Stimulated activated CD8-positive, alpha-beta memory T cell treated with anti-CD3 and anti-CD28 coated beads, Interleukin-12 subunit alpha, Interleukin-12 subunit beta, amount 100 ng/mL, for 1 hour (primary cell): ENCODE data around the gene AMN1.
"Not testable (repeated sequence)": the region's sequence is repeated elsewhere in the genome, so short reads cannot be mapped to it uniquely, and the experiment has no call there.

Experiments used
- DNase-seq: peaks from one replicate; pipeline ENCODE4 v3.0.0-alpha.2; 2020; ENCODE audit warnings: low read depth

Gene AMN1

DNA sequence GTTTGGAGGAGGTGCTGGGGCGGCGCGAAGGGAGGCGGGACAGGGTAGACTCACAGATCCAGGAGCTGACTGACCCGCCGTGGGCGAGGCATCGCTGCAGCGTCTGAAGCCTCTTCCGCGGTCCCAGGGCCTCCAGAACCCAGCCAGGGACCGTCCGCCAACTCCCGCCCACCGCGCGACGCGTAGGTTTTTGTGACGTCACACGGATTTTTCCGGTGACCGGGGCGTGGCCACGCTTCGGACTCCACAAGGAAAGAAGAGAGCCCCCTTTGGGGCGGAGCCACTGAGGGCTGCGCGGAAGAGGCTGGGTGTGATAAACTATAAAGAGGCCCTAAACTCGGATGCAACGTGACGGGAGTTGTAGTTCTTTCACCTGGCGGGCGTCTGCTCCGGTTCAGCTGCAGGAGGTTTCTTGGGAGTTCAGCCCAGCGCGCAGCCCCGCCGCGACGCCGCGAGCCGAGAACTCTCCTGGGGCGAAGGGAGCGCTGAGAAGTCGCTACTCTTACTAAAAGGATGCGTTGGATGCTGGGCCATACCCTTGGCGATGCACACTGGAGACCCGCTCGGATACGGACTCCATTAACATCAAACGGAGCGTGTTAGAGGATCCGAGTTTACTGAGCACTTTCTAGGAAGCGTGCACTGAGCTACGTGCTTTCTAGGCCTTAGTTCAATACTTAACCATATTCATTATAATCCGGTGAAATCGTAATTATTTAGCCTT is at the start of gene AMN1:
AMN1 (minus strand) TSS at position 105 of the 724 bp plus-strand sequence; CDS start at position 92, 13 bp downstream.
- peak; percentile 99 for DNase-seq

DNA sequence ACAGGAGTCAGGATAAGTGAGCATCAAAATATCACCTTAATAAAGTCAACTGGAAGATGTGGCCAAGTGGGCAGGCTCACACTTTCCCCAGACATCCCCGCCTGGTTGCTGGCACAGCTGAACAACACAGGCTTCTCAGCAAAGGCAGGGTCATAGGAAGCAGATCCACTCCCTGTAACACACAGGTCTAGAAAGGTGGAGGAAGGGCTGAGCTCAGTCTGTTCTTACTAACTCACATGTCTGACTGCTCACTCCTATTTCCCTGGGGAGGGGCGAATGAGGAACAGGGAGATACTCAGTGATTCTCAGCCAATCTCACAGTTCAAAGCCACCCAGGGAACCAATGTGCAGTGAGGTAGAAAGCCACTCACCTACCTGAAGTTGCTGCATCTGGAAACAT is 45.0 kb upstream of the AMN1 start:
- no peak for DNase-seq

DNA sequence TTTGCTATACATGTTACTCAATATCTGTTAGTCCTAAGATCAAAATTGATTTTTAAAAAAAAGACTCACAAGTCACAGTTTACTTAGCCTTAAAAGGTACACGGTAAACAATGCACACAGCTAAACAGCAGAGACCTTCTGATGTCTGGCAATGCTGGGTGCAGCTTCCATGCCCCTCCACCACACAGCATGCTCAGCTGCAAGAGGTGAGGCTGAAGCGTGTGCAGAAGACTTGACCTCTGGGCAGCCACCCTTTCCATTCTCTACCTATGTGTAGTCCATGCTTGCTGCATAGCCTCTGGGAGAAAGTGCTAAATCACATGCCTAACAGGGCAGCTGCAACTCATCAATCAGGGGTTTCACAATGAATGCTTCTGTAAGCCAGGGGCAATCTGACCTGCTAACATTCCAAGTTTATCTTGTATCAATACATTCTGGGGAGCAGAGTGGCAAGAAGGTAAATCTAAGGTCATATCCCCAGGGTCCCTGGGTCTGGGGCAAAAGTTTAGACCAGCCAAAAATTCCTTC is 44.5 kb upstream of the AMN1 start:
- DNase-seq = no peak

DNA sequence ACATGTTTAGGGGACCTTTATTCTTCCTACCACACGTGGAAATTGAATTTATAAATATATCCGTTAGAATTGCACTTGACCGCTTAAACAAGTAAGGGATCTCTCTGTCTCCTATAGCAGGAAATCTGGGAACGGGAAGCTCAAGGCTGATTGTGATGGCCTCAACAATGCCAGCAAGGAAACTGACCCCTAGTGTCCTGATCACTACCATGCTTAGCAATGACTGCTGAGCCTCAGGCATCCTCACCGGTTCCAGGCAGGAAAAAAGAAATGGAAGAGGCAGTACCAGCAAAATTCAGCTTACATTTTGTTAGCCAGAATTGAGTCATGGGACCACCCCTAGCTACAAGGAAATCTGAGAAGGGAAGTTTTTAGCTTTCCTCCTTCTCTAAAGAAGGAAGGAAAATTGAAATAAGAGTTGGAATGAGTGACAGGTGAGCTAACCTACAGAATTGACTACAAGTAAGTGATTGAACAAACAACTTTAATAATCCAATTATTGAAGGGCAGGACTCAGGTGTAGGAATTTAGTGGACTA is 43.9 kb upstream of the AMN1 start:
- DNase-seq = no peak

DNA sequence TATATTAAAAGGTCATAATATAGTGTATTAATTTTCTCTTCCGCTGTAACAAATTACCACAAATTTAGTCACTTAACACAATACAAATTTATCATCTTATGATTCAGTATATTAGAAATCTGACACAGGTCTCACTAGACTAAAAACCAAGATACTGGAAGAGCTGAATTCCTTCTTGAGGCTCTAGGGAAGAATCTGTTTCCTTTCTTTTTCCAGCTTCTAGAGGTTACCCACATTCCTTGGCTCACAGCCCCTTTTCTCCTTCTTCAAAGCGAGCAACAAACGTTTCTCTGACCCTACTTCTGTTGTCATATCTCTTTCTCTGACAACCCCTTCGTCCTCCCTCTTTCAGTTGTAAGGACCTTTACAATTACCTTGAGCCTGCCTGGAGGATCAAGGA is 43.4 kb upstream of the AMN1 start:
- DNase-seq = no peak

DNA sequence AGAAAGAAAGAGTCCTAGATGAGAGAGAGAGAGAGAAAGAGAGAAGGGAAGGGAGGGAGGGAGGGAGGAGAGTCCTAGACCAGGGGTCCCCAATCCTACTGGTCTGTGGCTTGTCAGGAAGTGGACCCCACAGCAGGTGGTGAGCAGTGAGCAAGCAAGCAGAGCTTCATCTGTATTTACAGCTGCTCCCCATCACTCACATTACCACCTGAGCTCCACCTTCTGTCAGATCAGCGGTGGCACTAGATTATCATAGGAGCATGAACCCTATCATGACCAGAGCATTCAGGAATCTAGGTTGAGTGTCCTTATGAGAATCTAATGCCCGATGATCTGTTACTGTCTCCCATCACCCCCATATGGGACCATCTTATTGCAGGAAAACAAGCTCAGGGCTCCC is 39.2 kb upstream of the AMN1 start:
- no peak for DNase-seq

DNA sequence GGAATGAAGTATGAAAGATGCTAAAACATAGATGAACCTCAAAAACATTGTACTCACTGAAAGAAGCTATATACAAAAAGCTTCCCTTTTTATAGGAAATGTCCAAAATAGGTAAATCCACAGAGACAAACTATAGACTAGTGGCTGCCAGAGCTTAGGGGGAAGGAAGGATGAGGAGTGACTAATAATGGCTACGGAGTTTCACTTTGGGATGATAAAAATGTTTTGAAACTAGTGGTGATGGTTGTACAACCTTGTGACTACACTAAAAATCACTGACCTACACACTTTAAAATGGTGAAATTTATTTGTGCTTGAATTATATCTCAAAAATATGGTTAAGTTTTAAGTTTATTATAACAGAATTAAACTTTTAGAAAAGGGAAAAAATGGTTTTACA is 37.1 kb upstream of the AMN1 start:
- DNase-seq = no peak

DNA sequence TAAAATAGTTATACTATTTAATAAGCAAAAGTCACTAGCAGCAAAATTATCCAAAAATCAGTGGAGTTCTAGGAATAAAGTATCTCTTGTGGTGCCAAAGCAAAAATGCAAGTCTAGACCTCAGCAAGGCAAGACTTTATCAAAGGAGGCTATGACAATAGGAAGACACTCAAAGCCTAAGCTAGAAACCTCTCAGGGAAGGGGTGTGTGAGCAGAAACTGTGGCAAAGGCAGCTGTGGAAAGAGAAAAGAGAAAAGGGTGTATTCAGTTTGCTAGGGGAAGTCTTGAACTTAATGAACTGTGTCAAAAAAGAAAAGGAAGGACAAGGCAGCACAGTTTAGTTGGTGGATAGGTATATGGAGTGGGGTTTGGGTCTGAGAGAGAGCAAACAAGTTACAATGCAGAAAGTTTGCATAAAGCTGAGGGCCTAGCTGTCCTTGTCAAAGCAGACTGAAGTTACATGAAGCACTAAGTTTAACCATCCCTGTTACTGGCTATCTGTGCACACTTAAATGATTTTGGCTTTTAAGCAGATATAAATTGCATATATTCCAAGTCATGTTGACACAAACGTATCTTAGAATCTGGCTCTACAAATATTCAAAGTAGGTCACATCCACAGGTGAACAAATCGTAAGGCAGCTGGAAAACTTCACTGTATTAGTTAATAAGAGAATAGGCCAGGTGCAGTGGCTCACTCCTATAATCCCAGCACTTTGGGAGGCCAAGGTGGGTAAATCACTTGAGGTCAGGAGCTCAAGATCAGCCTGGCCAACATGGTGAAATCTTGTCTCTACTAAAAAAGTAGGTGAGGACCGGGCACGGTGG is 31.0 kb upstream of the AMN1 start:
- DNase-seq = no peak

DNA sequence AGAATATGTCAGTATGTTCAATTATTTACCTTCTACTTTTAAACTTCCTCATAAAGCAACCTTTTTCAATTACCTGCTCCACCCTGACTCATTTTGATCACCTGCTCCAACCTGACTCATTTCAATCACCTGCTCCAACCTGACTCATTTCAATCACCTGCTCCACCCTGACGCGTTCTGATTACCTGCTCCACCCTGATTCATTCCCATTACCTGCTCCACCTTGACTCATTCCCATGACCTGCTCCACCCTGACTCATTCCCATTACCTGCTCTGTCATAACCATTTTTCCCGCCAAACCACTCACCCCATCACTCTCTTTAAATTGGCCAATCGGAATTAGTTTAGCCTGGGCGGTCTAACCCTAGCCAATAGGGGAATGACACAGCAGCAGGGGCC is 29.5 kb upstream of the AMN1 start:
- not testable (repeated sequence) for DNase-seq

DNA sequence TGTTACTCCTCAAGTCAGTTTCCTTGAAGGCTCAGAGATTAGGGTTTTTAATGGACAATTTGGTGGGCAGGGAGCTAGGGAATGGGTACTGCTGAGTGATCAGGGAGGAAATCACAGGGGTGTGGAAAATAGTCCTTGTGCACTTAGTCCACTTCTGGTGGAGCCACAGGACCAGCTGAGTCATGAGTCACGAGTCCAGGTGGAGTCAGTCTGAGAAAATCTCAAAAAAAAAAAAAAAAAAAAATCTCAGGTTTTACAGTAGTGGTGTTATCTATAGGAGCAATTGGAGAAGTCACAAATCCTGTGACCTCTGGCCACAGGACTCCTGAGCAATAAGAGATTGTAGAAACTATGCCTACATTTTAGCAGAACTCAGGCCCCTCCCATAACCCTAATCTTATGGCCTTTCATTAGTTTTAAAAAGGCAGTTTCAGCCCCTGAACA is 28.2 kb upstream of the AMN1 start:
- no peak for DNase-seq

DNA sequence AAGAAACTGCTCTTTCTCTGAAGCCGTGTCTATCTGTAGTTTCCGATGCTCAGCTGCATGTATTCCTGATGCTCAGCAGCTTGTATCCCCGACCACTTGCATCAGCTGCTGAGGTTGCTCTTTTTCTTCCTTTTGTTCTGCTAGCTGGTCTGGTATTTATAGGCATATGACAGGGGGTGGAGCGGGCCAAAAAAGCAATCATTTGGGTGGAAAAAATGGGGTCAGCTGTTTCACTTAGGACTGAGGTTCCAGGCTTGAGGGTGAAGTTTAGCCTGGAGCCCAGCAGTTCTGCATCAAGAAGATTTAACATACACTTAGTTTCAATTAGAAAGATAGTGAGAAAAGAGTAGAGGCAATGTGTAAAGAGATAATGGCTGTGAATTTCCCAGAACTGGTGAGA is 23.6 kb upstream of the AMN1 start:
- no peak for DNase-seq

DNA sequence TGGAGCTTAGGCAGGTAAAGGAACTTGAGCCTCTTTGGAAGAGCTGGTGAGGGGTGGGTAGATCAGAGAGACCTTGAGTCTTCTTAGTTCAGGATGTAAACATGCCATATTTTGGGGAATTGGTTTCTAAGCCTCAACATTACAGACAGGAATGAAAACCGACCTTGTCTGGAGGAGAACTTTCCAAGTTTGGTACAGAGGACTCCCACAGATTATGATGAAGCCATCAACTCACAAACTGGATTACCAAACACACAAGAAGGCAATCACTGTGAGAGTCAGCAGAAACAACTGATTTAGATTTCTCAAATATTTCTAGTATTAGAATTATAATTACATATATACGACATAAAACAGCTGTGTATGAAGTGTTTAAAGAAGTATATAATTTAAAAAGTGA is 22.3 kb upstream of the AMN1 start:
- DNase-seq = no peak

DNA sequence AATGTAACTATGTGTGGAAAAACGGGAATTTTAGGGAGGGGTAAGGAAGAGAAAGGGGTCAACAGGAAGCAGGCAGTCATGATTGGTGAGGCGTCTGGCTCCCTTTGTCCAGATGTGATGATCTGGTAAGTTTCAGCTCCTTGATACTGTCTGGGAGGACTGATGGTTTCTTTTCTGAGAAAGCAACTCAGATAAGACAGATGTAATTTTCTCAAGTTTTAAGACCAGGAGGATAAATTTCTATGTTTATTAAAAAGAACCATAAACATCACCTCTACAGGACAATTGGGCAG is 21.9 kb upstream of the AMN1 start:
- DNase-seq = no peak

DNA sequence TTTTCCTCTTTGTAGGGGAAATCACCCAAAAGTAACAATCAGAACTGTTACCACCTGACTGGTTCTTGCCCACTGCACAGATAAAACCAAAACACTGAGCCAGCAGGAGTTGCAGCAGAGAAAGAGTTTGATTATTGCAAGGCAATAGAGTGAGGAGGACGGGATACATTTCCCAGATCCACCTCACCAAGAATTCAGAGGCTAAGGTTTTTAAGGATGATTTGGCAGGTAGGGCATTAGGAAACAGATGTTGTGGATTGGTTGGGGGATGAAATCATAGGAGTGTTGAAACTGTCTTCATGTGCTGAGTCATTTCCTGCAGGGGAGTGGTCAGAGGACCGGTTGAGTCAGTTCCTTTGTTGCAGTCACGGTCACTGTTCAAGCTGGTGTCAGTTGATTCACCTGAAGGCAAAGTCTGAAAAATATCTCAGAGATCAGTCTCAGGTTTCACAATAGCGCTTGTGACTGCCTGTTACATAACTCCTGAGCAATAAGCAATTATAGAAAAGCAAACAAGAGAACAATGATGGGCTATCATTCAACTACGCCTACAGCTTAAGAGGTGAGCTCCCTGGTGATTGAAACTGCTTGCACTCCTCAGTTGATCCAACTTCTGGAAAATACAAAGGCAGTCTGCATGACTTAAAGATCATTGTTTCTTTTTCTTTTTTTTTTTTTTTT is 20.3 kb upstream of the AMN1 start:
- peak; percentile 51 for DNase-seq

DNA sequence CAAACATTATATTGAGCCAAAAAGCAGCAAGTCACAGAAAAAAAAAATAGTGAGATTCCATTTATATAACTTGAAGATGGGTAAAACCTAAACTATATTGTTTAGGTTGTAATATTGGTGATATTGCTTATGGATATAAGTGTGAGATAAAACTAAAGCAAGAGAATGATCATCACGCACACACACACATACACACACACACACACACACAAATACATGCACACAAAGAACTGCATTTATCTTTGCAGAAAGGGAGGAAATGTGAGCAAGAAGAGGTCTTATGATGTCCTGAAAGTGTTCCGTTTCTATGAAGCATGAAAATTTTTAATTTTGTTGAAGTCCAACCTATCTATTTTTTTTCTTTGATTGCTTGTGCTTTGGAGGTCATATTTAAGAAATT is 16.4 kb upstream of the AMN1 start:
- DNase-seq = no peak

DNA sequence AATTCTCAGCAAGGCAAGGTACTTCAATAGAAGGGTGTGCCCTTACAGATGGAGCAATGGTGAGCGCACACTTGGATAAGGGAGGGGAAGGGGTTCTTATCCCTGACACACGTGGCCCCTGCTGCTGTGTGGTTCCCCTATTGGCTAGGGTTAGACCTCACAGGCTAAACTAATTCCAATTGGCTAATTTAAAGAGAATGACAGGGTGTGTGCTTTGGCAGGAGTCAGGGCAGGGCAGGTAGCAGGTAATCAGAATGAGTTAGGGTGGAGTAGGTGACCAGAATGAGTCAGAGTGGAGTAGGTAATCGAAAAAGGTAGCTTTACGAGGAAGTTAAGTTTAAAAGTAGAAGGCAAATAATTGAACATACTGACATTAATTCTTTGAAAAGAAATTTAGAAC is 15.5 kb upstream of the AMN1 start:
- DNase-seq = not testable (repeated sequence)

DNA sequence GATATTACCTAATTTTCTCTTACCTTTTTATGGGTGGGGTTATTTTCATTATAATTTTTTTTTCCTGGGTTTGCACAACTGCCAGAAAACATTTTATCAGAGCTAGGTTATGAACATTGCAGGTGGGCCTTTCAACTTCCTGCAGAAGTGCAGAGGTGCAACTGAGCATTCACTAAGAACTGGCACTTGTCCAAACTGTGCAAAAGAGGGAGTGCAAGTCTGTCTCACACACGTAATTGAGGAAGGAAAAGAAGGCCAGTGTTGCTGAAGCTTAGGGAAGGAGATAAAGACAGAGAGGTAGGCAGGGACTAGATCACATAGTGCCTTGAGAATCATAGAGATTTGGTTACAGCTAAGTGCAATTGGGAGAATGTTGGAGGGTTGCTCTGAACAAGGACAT is 14.1 kb upstream of the AMN1 start:
- no peak for DNase-seq

DNA sequence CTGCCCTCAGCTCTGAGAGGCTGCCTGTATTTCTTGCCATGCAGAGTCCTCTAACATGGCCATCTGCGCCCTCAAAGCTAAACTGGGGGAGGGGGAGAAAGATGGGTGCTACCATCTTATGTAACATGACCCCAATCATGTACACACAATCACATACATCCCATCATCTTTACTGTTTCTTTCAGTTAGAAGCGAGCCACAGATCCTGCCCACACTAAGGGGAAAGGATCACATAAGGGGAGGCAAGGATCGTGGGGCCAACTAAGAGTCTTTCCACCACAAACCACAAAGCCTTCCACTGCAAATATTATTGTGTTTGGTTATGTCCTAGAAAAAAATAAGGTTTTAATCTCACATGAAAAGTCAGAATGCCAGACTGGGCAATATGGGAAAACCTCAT is 11.8 kb upstream of the AMN1 start:
- no peak for DNase-seq

DNA sequence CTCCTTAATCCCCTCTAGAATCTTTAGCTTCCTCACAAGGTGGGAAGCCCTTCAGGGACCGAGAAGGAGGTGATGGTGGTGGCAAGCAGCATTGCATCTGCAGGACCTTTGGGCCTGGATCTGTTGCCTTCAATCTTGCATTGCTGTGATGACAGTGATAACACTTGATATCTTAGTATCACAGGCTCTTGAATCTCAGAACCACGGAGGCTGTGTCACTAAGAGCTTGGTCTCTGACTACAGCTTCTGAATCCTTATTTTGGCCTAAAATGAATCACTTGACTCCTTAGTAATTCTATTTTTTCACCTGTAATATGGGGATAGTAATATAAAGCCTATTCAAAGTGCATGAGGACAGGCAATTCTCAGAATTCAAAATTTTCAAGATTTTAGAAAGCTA is 8.9 kb upstream of the AMN1 start:
- no peak for DNase-seq

DNA sequence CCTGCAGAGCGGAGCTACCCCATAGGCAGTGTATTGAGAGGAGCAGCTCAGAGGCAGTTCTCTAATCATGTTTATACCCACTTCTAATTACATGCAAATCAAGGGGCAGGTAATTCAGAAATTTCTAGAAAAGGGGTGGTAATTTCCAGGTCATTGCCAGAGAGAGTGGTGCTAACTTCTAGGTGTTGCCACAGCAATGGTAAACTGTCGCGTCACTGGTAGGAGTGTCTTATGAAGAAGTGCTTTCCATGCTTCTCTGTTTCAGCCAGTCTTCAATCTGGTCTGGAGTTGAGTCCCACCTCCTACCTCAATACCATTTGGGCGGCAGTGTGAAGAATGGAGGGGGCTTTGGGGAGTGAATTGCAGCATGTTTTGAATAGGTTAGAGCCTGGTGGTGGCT is 8.5 kb upstream of the AMN1 start:
- DNase-seq = no peak

DNA sequence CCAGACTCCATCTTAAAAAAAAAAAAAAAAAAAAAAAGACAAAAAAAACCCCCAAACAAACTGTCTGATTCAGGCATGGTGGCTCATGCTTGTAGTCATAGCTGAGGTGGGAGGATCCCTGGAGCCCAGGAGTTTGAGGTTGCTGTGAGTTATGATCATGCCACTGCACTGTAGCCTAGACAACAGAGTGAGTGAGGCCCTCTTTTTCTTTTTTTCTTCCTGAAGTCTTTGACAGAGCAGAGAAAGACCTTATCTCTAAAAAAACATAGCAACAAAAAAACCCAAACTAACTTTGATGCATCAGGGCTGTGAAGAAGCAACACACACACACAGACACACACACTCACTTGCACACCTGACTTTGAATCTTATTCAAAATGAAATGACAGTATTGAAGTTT is 7.7 kb upstream of the AMN1 start:
- peak; percentile 50 for DNase-seq

DNA sequence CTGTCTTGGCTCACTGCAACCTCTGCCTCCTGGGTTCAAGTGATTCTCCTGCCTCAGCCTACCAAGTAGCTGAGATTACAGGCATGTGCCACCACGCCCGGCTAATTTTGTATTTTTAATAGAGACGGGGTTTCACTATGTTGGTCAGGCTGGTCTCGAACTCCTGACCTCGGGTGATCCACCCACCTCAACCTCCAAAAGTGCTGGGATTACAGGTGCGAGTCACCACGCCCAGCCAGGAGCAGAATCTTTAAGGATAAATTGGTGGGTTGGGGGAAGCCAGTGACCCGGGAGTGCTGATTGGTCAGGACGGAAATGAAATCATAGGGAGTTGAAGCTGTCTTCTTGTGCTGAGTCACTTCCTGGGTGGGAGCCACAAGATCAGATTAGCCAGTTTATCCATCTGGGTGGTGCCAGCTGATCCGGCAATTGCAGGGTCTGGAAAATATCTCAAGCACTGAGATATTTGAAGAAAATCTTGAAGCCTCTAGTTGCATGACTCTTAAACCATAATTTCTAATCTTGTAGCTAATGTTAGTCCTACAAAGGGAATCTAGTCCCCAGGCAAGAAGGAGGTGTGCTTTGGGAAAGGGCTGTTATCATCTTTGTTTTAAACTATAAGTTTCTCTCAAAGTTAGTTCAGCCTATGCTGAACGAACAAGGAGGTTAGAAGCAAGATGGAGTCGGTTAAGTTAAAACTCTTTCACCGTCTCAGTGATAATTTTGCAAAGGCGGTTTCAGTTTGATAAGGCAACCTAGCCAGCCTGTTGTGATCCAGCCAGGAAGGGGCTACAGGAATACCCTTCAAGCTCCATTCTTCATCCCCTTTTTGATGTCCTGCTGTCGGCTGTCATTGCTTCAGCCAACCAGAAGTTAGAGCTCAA is 5.0 kb upstream of the AMN1 start:
- DNase-seq = not testable (repeated sequence)
